ENCODE measurements around the gene RAB3IL1. TPM values are rescaled to one million over a fixed set of nuclear protein-coding genes. Genes with fewer than 3 reads are reported as not detected.
"Not testable (repeated sequence)": the region's sequence is repeated elsewhere in the genome, so short reads cannot be mapped to it uniquely, and the experiment has no call there.

Gene RAB3IL1
- polyA plus RNA-seq (2012; ENCODE audit: low read depth, missing spikeins) = 0.12 TPM

GRCh38 chr11:61917334-61918109, at the start of gene RAB3IL1:
Gene RAB3IL1 (minus strand): TSS chr11:61917566. CDS start chr11:61917367, 199 bp downstream.
- DNase-seq (ENCODE audit: insufficient read length, low spot score) (peak; percentile 41), FAIRE-seq (no peak)
- no peak for TF ChIP-seq TAF1 (IDR thresholded peaks at IDR 0.05; ENCODE audit: low read depth, low read length)
- no peak for TF ChIP-seq POLR2A (IDR thresholded peaks at IDR 0.05; ENCODE audit: low read depth, low read length)
- TF ChIP-seq POU2F2 (IDR thresholded peaks at IDR 0.05; ENCODE audit: low read depth, low read length) = no peak
- TF ChIP-seq PAX5 (IDR thresholded peaks at IDR 0.05; ENCODE audit: insufficient read depth, low read length, severe bottlenecking) = no peak
- TF ChIP-seq SPI1 (IDR thresholded peaks at IDR 0.05; ENCODE audit: low read depth, low read length) = no peak
- TF ChIP-seq POLR2AphosphoS5 (IDR thresholded peaks at IDR 0.05; ENCODE audit: low read depth, low read length) = no peak

GRCh38 chr11:61966734-61967115, 49.4 kb upstream of the RAB3IL1 start:
- FAIRE-seq = no peak
- no peak for TF ChIP-seq SPI1 (IDR thresholded peaks at IDR 0.05; ENCODE audit: low read depth, low read length)
- 0 out of 2 replicates have a peak, but pooled peaks have one; percentile 18 for TF ChIP-seq POLR2A (IDR thresholded peaks at IDR 0.05; ENCODE audit: low read depth, low read length)
- DNase-seq (ENCODE audit: insufficient read length, low spot score) = no peak

GRCh38 chr11:61964666-61965271, 47.4 kb upstream of the RAB3IL1 start:
- DNase-seq (ENCODE audit: insufficient read length, low spot score); FAIRE-seq: not testable (repeated sequence)

- FAIRE-seq = no peak
- TF ChIP-seq POU2F2 (IDR thresholded peaks at IDR 0.05; ENCODE audit: low read depth, low read length) (no peak), PAX5 (IDR thresholded peaks at IDR 0.05; ENCODE audit: insufficient read depth, low read length, severe bottlenecking) (no peak)
- DNase-seq (ENCODE audit: insufficient read length, low spot score) = no peak
These were observed 46.8 kb upstream of the RAB3IL1 start for GRCh38 chr11:61964058-61964665.

GRCh38 chr11:61963282-61964057, 46.1 kb upstream of the RAB3IL1 start:
- TF ChIP-seq POLR2A (IDR thresholded peaks at IDR 0.05; ENCODE audit: low read depth, low read length) (peak; percentile 69), POU2F2 (IDR thresholded peaks at IDR 0.05; ENCODE audit: low read depth, low read length) (peak; percentile 66; the same call in 1 of the 2 replicates), TAF1 (IDR thresholded peaks at IDR 0.05; ENCODE audit: low read depth, low read length) (no peak), POLR2AphosphoS5 (IDR thresholded peaks at IDR 0.05; ENCODE audit: low read depth, low read length) (peak; percentile 19), PAX5 (IDR thresholded peaks at IDR 0.05; ENCODE audit: insufficient read depth, low read length, severe bottlenecking) (no peak), SPI1 (IDR thresholded peaks at IDR 0.05; ENCODE audit: low read depth, low read length) (peak; percentile 68)
- FAIRE-seq (no peak), DNase-seq (ENCODE audit: insufficient read length, low spot score) (no peak)

- no peak for DNase-seq (ENCODE audit: insufficient read length, low spot score)
- no peak for FAIRE-seq
- TF ChIP-seq SPI1 (IDR thresholded peaks at IDR 0.05; ENCODE audit: low read depth, low read length) = no peak
- peak; percentile 86 for TF ChIP-seq POLR2AphosphoS5 (IDR thresholded peaks at IDR 0.05; ENCODE audit: low read depth, low read length)
These were observed 45.6 kb upstream of the RAB3IL1 start for GRCh38 chr11:61963016-61963281.

- DNase-seq (ENCODE audit: insufficient read length, low spot score) (no peak), FAIRE-seq (no peak)
- no peak for TF ChIP-seq TAF1 (IDR thresholded peaks at IDR 0.05; ENCODE audit: low read depth, low read length)
- TF ChIP-seq POLR2A (IDR thresholded peaks at IDR 0.05; ENCODE audit: low read depth, low read length) = no peak
- TF ChIP-seq SPI1 (IDR thresholded peaks at IDR 0.05; ENCODE audit: low read depth, low read length) = no peak
- TF ChIP-seq PAX5 (IDR thresholded peaks at IDR 0.05; ENCODE audit: insufficient read depth, low read length, severe bottlenecking) = no peak
- TF ChIP-seq POU2F2 (IDR thresholded peaks at IDR 0.05; ENCODE audit: low read depth, low read length) = no peak
These were observed 45.0 kb upstream of the RAB3IL1 start for GRCh38 chr11:61962213-61963015.

GRCh38 chr11:61961570-61962212, 44.3 kb upstream of the RAB3IL1 start:
- no peak for FAIRE-seq

GRCh38 chr11:61960532-61960931, 43.2 kb upstream of the RAB3IL1 start:
- TF ChIP-seq POLR2A (IDR thresholded peaks at IDR 0.05; ENCODE audit: low read depth, low read length) (no peak), POLR2AphosphoS5 (IDR thresholded peaks at IDR 0.05; ENCODE audit: low read depth, low read length) (no peak), PAX5 (IDR thresholded peaks at IDR 0.05; ENCODE audit: insufficient read depth, low read length, severe bottlenecking) (no peak), SPI1 (IDR thresholded peaks at IDR 0.05; ENCODE audit: low read depth, low read length) (no peak), POU2F2 (IDR thresholded peaks at IDR 0.05; ENCODE audit: low read depth, low read length) (no peak), TAF1 (IDR thresholded peaks at IDR 0.05; ENCODE audit: low read depth, low read length) (no peak)
- DNase-seq (ENCODE audit: insufficient read length, low spot score) (no peak), FAIRE-seq (no peak)

More at GRCh38 chr11:61961570-61962212, 44.3 kb upstream of the RAB3IL1 start:
- TF ChIP-seq TAF1 (IDR thresholded peaks at IDR 0.05; ENCODE audit: low read depth, low read length) = no peak
- TF ChIP-seq PAX5 (IDR thresholded peaks at IDR 0.05; ENCODE audit: insufficient read depth, low read length, severe bottlenecking) = no peak
- TF ChIP-seq POLR2A (IDR thresholded peaks at IDR 0.05; ENCODE audit: low read depth, low read length) = no peak
- no peak for TF ChIP-seq POU2F2 (IDR thresholded peaks at IDR 0.05; ENCODE audit: low read depth, low read length)
- no peak; the same call in 1 of the 2 replicates for TF ChIP-seq POLR2AphosphoS5 (IDR thresholded peaks at IDR 0.05; ENCODE audit: low read depth, low read length)
- TF ChIP-seq SPI1 (IDR thresholded peaks at IDR 0.05; ENCODE audit: low read depth, low read length) = no peak
- DNase-seq (ENCODE audit: insufficient read length, low spot score) = no peak

All from GM12891 (cell line).